Endodermal cell (in vitro differentiated cells): ENCODE measurements around the gene ARHGEF28. TPM values are rescaled to one million over a fixed set of nuclear protein-coding genes. Genes with fewer than 3 reads are reported as not detected.

Experiments used
- DNase-seq: peaks from one replicate; pipeline ENCODE4 v3.0.0-alpha.2; 2017
- H3K27ac ChIP-seq: 2 replicates; pipeline ENCODE4 v1.5.1; 2013; ENCODE audit warnings: mild to moderate bottlenecking, low read depth, low read length, moderate library complexity
- H3K27me3 ChIP-seq: 2 replicates; pipeline ENCODE4 v1.6.1; 2013; ENCODE audit warnings: mild to moderate bottlenecking, low read length, moderate library complexity; ENCODE audit not compliant: insufficient read depth, control insufficient read depth, poor library complexity, severe bottlenecking
- H3K36me3 ChIP-seq: 2 replicates; pipeline ENCODE4 v1.7.0; 2013; ENCODE audit warnings: mild to moderate bottlenecking, low read length, moderate library complexity; ENCODE audit not compliant: control insufficient read depth, insufficient read depth
- H3K4me1 ChIP-seq: one replicate; pipeline ENCODE4 v1.7.0; 2013; ENCODE audit warnings: low read length; ENCODE audit not compliant: control insufficient read depth, insufficient read depth
- H3K4me3 ChIP-seq: 2 replicates; pipeline ENCODE4 v1.5.1; 2013; ENCODE audit warnings: mild to moderate bottlenecking, low read length, moderate library complexity
- H3K9ac ChIP-seq: 2 replicates; pipeline ENCODE4 v1.6.1; 2013; ENCODE audit warnings: mild to moderate bottlenecking, low read length, moderate library complexity; ENCODE audit not compliant: poor library complexity, severe bottlenecking; ENCODE audit errors: extremely low read depth
- H3K9me3 ChIP-seq: 2 replicates; pipeline ENCODE4 v1.6.1; 2013; ENCODE audit warnings: mild to moderate bottlenecking, low read length, moderate library complexity; ENCODE audit not compliant: control insufficient read depth
- H3K27ac Mint-ChIP-seq: 2 replicates; pipeline ENCODE4 v1.8.0; 2020; ENCODE audit warnings: mixed read lengths
- H3K27me3 Mint-ChIP-seq: 2 replicates; pipeline ENCODE4 v1.8.0; 2021; ENCODE audit warnings: mild to moderate bottlenecking, mixed read lengths; ENCODE audit not compliant: insufficient read depth
- H3K36me3 Mint-ChIP-seq: 2 replicates; pipeline ENCODE4 v1.8.0; 2020; ENCODE audit warnings: low read depth, mixed read lengths
- H3K4me1 Mint-ChIP-seq: 2 replicates; pipeline ENCODE4 v1.8.0; 2020; ENCODE audit warnings: mixed read lengths
- H3K4me3 Mint-ChIP-seq: 2 replicates; pipeline ENCODE4 v1.8.0; 2020; ENCODE audit warnings: mild to moderate bottlenecking, moderate library complexity, mixed read lengths
- H3K9me3 Mint-ChIP-seq: 2 replicates; pipeline ENCODE4 v1.8.0; 2020; ENCODE audit warnings: mild to moderate bottlenecking, mixed read lengths
- WGBS, 2 experiments: methylation state at CpG; one replicate each; pipeline versions ENCODE4 v1.1.5 to v1.1.7; 2013; ENCODE audit warnings: missing lambda C conversion rate in 2 of 2, mixed read lengths in 1 of 2; ENCODE audit not compliant: insufficient coverage in 1 of 2, insufficient read length in 1 of 2; 5-methylcytosine and 5-hydroxymethylcytosine counted together
- total RNA-seq, 2 donors: library from RNA; stranded (reverse); fragmentation: NEBNext Ultra II Directional in 1 of 2; extraction: Animal tissue kit (Norgen Biotek cat#: 25700) in 1 of 2; gene quantifications; 2 replicates in 1 of 2; 3 replicates in 1 of 2; pipeline ENCODE4 v1.2.1, GENCODE V29; 2021
- TF ChIP-seq, protein P1 (sequence below): fragments of 200-600 bp; sonication (generic); conservative IDR thresholded peaks from 2 replicates; pipeline ENCODE4 v1.5.0; 2021; ENCODE audit warnings: antibody characterized with exemption, mild to moderate bottlenecking

The ARHGEF28 gene
- total RNA-seq, 2 donors from 2014 or later: 0.92 to 1.2 TPM

DNA sequence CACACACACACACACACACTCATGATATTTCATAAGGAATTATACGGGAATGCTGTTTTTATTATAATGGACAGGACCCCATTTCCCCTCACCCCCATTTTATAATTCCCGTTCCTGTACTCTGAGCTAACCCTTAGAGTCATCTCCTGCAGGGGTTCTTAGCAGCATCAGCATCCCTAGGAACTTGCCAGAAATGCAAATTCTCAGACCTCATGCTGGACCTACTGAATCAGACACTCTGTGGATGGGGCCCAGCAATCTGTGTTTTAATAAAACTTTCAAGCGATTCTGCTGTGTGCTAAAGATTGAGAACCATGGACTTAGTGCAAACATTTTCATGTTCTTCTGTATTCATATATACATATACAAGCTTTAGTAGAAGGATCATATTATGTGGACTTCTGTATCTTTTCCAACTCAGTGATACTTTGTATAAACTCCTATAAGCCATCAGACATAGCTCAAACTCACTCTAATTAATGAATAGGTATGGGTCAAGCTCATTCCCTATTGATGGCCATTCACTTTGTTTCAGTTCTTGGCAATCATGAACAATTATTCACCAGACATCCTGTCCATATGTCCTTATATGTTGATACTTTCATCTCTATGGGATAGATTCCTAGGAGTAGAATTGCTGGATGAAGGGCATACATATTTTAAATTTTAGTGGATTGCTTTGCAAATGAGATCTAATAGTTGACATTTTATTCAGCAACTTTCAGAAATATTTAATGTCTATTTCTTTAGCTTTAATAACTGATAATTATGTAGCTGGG lies 65.5 kb downstream of the ARHGEF28 start:
- Mint-ChIP-seq H3K36me3 (no peaks in the 10 kb centered on the region), H3K27ac (no peak overlapping the region), H3K4me1 (peaks cover 36% of the 10 kb centered on the region), H3K4me3 (no peak overlapping the region), H3K27me3 (no peaks in the 10 kb centered on the region), H3K9me3 (no peaks in the 10 kb centered on the region)
- TF ChIP-seq, protein P1, sequence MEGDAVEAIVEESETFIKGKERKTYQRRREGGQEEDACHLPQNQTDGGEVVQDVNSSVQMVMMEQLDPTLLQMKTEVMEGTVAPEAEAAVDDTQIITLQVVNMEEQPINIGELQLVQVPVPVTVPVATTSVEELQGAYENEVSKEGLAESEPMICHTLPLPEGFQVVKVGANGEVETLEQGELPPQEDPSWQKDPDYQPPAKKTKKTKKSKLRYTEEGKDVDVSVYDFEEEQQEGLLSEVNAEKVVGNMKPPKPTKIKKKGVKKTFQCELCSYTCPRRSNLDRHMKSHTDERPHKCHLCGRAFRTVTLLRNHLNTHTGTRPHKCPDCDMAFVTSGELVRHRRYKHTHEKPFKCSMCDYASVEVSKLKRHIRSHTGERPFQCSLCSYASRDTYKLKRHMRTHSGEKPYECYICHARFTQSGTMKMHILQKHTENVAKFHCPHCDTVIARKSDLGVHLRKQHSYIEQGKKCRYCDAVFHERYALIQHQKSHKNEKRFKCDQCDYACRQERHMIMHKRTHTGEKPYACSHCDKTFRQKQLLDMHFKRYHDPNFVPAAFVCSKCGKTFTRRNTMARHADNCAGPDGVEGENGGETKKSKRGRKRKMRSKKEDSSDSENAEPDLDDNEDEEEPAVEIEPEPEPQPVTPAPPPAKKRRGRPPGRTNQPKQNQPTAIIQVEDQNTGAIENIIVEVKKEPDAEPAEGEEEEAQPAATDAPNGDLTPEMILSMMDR: no peak
- H3K27me3 ChIP-seq: no peaks in the 10 kb centered on the region
- H3K4me3 ChIP-seq: no peak overlapping the region
- H3K36me3 ChIP-seq: no peaks in the 10 kb centered on the region
- H3K9me3 ChIP-seq: no peaks in the 10 kb centered on the region
- no peak overlapping the region for H3K27ac ChIP-seq
- H3K4me1 ChIP-seq: peaks cover 23% of the 10 kb centered on the region
- WGBS, 2 experiments: 64% methylated on average over 3 of the region's 3 CpGs; no CpG with 5 or more reads in 1 of the 2 experiments
- no peak overlapping the region for H3K9ac ChIP-seq
- DNase-seq: no peak

DNA sequence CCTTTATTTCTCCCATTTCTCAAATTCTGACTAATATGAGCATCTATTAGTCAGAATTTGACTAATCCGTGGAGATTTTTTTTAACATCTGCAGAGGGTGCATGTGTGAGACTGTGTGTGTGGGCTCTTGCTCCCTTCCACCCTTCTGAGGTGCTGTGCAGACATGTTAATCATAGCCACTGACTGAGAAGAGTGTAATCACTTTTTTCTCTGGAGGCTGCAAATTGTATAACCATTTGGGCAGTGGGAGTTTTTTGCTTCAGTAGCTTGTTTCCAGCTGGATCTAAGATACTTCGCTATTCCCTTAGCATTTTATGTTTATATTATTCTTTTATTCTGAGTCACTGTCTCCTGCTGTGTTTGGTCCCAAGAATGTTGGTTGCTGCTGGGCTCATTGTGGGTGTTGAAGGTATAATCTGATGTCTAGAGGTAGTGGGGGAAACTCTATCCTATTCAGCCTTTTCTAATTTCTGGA lies 66.2 kb downstream of the ARHGEF28 start:
- H3K27me3 Mint-ChIP-seq: no peaks in the 10 kb centered on the region
- H3K27ac Mint-ChIP-seq: no peak overlapping the region

DNA sequence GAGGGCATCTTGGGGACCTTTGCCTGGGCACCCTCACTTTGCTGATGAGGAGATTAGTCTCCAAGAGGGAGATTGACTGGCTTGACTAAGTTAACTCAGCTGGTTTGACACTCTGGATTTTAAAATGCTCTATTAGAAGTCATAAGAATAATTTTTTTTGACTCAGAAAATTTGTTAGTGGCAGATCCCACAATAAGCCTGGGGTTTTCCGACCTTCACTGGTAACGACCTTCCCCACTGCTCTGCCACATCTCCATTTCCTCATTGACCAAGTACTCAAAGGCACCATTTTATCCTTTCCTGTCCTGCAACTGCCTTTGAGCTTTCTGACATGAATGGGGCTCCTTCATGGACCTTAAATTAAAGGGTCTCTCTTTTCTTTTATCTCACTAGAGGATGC lies 67.0 kb downstream of the ARHGEF28 start:
- H3K4me1 ChIP-seq: peaks cover 23% of the 10 kb centered on the region
- no peaks in the 10 kb centered on the region for H3K36me3 ChIP-seq
- no peaks in the 10 kb centered on the region for H3K9me3 ChIP-seq
- no peaks in the 10 kb centered on the region for H3K27me3 ChIP-seq
- H3K4me1 Mint-ChIP-seq: peaks cover 38% of the 10 kb centered on the region
- no peaks in the 10 kb centered on the region for H3K9me3 Mint-ChIP-seq
- no peak overlapping the region for H3K27ac Mint-ChIP-seq
- no peaks in the 10 kb centered on the region for H3K36me3 Mint-ChIP-seq
- no peak overlapping the region for H3K4me3 Mint-ChIP-seq
- DNase-seq: no peak
- no peak overlapping the region for H3K27ac ChIP-seq
- no peak overlapping the region for H3K9ac ChIP-seq
- H3K4me3 ChIP-seq: no peak overlapping the region
- H3K27me3 Mint-ChIP-seq: no peaks in the 10 kb centered on the region
- WGBS, 2 experiments: 89 to 100% methylated on average over 2 of the region's 2 CpGs
- TF ChIP-seq, protein P1: no peak

More for the DNA sequence above, 66.2 kb downstream of the ARHGEF28 start:
- no peaks in the 10 kb centered on the region for H3K9me3 Mint-ChIP-seq
- no peak overlapping the region for H3K4me3 Mint-ChIP-seq
- Histone ChIP-seq H3K9ac (no peak overlapping the region), H3K36me3 (no peaks in the 10 kb centered on the region), H3K27me3 (no peaks in the 10 kb centered on the region), H3K27ac (no peak overlapping the region), H3K4me1 (peaks cover 23% of the 10 kb centered on the region), H3K9me3 (no peaks in the 10 kb centered on the region), H3K4me3 (no peak overlapping the region)
- no peaks in the 10 kb centered on the region for H3K36me3 Mint-ChIP-seq
- peaks cover 36% of the 10 kb centered on the region for H3K4me1 Mint-ChIP-seq
- TF ChIP-seq, protein P1: no peak
- WGBS, 2 experiments: 93% methylated on average over 1 of the region's 2 CpGs; no CpG with 5 or more reads in 1 of the 2 experiments
- DNase-seq: no peak
